Transverse colon (tissue), 3 donors: ENCODE results near the gene CADM2.

Experiments used
- CTCF ChIP-seq, 5 experiments: fragments of 200-600 bp in 3 of 5; fragments of 450-650 bp in 2 of 5; sonication (generic) in 3 of 5; IDR thresholded peaks; 1 replicate in 2 of 5; 2 replicates in 3 of 5; pipeline ENCODE4 v1.5.1; 2016 to 2017; ENCODE audit warnings: antibody characterized with exemption in 5 of 5, inconsistent platforms in 3 of 5, mild to moderate bottlenecking in 2 of 5, moderate library complexity in 1 of 5
- POLR2A ChIP-seq: fragments of 450-650 bp; IDR thresholded peaks from one replicate; pipeline ENCODE4 v1.6.1; 2016; ENCODE audit warnings: antibody characterized with exemption, mild to moderate bottlenecking, moderate library complexity

- TF ChIP-seq CTCF (IDR thresholded peaks at IDR 0.05) = no peak
- TF ChIP-seq POLR2A = no peak
Observed at GRCh38 chr3:85050821-85051220, 92.0 kb downstream of the CADM2 start.
